OCI-M1 (cell line): Measurements from ENCODE around the gene ANGPTL8.

Experiments
- DNase-seq: peaks from one replicate; lab custom pipeline; 2025; lab: John Stamatoyannopoulos, UW

ANGPTL8 gene

DNA sequence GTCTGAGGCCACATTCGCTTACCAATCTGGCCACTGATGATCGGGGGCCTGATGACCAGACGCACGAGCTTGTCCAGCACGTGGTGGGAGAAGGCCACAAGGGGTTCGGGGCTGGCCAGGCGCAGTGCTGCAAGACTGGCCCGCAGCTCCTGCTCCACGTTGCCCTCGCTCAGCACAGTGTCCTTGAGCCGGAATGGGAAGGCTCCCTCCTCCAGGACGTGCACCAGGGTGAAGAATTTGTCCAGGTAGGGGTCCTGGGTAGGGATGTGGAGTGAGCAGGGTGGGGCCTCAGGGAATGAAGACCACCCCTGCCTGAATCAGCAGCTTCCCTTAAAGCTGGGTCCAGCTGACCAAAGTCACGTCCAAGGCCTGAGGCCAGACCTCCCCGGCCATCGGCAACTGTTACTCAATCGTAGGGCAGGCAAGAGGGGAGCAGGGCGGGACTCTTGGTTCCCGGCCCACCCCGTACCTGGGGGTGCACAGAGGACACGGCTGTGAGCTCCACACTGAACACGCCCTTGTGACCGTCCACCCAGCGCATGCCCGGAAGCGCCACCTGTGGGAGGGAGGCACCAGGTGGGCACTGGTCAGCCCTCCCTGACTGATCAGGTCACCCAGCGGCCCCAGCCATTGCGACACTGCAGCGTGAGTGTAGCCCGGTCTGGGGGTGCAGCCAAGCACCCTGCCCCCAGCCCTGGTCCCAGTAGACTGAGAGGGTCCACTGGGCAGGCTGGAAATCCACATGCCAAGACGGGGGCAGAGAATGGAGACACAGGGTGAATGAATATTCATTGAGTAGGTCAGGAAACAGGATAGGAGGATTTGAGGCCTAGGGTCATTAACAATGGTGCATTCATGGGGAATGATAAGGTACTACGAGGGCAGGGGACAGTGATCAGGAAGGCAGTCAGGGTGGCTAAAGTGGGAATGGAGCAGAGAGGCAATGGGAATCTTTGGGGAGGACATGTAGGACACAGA, 2.8 kb upstream of the ANGPTL8 start:
- DNase-seq: no peak

DNA sequence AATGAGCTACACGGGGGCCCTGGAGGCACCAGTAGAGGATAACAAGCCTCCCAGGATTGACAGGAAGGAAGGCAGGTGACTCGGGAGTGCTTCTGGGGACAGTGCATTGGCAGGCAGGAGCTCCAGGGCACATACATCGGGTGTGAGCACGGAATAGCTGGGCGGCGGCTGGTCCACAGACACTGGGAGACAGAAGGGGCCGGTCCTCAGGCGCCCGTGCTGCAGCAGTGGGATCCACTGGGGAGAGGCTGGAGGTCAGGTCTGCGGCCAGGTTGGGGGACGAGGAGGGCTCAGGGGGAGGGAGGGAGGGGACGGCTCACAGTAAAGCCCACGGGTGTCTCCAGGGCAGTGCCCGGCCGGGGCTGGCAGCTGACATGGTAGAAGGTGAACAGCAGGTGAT, 2.1 kb upstream of the ANGPTL8 start:
- no peak for DNase-seq

DNA sequence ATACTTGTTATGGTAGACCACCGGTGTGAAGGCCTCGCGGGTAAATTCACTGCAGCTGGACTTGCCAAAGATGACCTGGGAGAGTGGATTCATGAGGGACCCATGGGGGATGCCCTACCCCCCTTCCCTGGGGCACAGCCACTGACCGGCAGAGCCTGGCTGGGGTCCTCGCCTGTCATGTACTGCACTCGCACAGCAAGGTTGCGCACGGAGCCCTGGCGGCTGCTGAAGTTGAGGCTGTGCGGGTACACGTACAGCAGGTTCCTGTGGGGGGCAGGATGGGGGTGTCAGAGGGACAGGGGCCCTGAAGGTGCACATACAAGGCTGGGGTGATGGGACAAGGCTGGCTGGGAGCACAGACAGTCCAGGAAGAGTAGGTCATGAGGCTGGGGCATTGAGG, 1.4 kb upstream of the ANGPTL8 start:
- DNase-seq: no peak

GRCh38 chr19:11238781-11239376, 540 bp upstream of the ANGPTL8 start:
- no peak for DNase-seq

GRCh38 chr19:11240008-11240444, 607 bp downstream of the ANGPTL8 start:
- DNase-seq: no peak

- DNase-seq: no peak
Measured at GRCh38 chr19:11242025-11242424, 2.6 kb downstream of the ANGPTL8 start.

DNA sequence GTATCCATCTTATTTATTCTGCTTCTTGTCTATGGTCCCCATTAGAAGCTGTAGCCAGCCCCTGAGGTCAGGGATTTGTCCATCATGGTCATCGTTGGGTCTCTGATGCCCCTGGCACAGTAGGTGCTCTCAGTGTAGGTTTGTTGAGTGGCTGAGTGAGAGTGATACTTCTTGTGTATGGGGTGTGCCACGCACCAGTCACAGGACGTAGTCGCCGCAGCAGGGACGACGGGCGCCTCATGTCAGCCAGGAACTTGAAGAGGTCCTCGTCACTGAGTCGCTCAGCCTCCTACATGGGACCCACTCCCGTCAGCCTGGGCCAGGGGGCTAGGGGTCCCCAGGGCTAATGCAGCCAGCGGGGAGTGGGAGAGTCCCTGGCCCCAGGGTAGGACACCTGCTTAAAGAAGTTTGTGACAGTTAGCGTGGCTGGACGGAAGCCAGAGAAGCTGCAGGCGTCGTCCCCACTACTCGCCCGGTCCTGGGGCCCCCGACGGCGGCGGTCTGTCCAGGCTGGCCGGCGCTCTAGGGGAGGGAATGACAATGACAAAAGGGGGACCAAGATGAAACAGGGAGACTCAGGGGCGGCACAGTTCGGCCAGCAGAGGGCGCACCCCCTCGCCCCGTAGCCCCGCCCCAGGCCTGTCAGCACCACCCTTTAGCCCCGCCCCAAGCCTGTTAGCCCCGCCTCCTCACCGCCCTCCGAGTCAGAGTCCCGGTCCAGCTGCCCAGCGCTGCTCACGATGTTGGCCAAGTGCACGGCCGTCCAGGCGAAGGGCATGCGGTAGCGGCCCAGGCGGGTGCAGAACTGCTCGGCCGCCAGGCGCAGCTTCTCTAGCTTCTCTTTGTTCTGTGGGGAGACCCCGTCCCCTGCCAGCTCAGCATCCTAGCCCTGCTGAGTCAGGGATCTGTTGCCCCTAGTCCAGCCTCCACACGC, 3.7 kb downstream of the ANGPTL8 start:
- DNase-seq: peak; percentile 98

DNA sequence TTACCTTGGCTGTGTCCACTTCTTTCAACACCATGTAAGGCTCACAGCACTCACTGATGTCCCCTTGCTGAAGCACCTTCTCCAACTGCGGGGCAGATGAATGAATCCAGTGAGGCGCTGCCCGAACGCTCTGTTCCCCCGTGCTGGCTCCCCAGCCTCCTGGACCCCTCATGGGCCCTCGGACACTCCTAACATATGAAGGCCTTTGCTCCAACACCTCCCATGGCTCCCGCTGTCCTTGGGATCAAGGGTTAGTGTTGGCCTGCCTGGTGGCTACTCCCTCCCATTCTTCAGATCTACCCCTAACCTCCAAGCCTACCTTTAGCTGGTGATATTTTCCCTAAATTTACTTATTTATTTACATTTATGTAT, 4.4 kb downstream of the ANGPTL8 start:
- DNase-seq: no peak

DNA sequence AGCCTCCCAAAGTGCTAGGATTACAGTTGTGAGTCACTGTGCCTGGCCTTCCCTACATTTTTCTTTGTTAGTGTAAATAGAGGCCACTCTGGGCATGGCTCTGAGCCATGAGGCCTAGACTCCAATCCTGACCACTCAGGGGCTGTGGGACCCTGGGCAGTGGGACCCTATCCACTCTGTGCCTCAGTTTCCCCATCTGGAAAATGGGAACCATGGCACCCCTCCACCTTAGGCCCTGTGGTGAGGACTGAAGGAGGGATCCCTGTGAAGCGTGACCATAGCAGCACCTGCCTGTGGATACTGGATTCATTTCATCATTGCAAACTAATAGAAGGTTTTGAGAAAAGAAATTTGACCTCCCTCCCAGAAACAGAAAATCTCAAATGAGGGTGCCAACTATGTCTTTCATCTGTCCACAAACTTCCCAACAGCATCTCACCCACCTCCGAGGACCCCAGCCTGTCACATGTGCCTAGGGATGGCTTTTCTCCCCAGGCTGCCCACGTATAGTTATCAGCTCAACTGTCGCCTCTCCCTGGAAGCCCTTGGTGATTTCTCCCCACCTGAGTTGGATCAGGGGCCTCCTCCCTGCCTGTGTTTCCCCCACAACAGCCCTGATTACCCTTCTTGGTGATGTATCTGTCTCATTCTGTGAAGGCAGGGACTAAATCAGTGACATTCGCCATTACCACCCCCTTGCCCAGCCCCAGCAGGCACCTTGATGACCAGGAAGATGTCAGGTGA, 5.6 kb downstream of the ANGPTL8 start:
- DNase-seq: no peak

- no peak for DNase-seq
Measured at GRCh38 chr19:11246941-11247340, 7.5 kb downstream of the ANGPTL8 start.

DNA sequence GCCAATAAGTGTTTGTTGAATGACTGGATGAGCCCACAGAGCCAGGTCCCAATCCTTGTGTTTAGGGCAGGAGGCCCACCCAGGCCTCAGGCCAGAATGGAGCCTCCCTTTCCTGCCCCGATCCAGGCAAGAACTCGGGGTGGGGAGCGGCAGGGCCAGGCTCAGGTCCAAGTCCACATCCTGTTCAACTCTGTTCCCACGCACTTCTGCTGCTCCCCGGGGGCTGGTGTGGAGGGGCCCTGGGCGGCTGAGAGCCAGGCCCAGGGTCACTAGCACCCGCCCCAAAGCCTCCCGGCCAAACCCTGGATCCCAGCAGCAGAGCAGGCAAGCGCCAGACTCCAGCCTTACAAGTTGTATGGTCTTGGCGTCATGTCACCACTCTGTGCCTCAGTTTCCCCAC, 8.0 kb downstream of the ANGPTL8 start:
- no peak for DNase-seq

DNA sequence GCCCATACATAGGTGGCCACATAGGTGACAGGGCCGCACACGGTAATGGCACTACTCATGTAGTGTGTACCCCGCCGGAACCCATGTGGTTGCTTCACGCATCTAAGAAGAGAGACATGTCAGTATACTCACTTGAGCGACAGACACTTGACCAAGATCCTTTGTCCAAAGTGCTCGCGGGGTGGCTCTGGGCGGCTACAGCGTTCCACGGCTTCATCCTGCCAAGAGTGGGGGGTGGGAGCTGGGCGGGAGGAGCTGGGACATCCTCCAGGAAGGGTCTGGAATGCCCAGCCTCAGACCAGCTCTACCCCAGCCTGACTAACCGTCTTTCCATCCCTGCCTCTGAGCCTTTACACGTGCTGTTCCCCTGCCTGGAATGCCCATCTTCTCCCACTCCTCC, 8.5 kb downstream of the ANGPTL8 start:
- no peak for DNase-seq

GRCh38 chr19:11248852-11249251, 9.4 kb downstream of the ANGPTL8 start:
- DNase-seq: no peak

DNA sequence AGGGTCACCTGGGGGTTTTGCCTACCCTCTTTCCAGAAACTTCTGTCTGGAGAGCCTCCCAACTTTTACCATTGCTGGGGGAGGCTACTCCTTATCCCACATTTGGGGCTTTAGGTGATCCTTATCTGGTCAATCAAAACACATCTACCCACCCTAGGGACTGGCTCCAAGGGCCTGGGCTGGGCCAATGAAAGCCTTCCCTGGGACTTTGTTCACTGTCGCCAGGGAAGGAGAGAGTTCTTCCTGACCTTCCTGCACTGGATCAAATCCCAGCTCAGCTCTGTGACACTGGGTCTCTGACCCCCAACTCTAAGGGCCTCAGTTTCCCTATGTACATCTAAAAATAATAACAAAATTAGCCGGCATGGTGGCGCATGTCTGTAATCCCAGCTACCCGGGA, 11.8 kb downstream of the ANGPTL8 start:
- DNase-seq: no peak

DNA sequence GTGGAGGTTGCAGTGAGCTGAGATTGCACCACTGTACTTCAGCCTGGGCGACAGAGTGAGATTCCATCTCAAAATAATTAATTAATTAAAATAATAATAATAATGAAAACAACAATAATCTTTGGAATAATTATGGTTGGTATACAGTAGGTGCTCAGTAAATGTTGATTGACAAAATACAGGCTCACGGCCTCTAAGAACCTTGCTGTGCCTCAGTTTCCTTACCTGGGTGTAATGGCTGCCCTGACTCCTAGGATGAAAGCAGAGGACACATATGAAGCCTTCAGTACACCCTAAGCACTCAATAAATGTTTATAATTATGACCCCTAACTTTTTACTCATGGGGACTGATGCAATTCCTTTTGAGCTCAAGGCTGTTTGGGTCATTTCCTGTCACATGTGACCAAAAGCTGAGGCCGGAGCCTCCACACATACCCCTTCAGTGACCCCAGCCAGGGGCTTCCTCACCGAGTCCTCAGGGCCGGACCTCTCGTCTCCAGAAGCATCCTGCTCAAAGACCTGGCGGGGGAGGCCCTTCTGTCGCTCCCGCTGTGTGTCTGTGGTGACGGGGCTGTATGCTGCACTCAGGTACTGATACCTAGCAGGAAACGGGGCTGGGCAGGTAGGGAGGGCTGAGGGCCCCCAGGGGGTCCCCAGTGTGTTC, 12.4 kb downstream of the ANGPTL8 start:
- no peak for DNase-seq

DNA sequence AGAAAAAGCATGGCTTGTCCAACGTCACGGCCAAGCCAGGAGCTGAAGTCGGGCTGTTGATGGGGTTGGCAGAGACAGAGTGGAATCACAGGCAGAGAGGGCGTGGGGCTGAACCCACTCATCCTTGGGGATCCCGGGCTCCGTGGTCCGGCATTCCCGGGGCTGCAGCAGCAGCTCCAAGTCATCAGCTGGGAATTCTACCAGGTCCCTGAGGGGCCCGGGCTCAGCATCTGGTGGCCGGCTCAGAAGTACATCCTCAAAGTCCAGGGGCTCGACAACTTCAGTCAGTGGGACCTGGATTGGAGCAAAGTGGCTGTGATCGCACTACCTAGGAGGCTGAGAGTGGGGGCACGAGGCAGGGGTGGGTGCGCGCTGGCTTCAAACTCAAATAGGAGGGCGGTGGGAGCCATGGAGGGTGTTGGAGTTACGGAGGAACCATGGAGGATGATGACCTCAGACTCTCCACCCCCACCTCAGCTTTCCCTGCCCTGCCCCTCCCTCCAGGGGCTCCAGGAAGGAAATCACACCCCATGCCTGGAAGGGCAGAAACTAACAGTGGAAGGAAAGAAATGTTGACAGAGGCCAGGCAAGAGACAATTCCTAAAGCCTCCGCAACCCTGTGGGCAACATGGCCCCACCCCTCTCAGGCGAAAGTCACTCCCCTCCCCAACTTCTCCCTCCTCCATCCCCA, 13.4 kb downstream of the ANGPTL8 start:
- no peak for DNase-seq

DNA sequence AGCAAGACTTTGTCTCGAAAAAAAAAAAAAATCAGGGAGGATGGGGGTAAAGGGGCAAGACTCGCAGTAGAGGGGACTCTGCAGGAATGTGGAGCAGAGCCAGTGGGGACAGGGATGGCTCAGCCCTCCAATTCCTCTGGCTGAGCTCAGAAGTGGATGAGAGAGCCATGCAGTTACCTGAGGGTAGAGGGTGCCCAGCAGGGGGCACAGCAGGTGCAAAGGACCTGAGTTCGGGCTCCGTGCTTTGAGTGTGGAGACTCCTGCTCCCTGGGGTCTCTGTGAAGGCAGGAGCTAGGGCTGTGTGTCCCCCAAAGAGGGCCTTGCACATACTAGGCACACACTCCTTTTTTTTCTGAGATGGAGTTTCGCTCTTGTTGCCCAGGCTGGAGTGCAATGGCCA, 15.2 kb downstream of the ANGPTL8 start:
- DNase-seq: no peak

GRCh38 chr19:11256189-11256588, 16.8 kb downstream of the ANGPTL8 start:
- DNase-seq: peak; percentile 44

DNA sequence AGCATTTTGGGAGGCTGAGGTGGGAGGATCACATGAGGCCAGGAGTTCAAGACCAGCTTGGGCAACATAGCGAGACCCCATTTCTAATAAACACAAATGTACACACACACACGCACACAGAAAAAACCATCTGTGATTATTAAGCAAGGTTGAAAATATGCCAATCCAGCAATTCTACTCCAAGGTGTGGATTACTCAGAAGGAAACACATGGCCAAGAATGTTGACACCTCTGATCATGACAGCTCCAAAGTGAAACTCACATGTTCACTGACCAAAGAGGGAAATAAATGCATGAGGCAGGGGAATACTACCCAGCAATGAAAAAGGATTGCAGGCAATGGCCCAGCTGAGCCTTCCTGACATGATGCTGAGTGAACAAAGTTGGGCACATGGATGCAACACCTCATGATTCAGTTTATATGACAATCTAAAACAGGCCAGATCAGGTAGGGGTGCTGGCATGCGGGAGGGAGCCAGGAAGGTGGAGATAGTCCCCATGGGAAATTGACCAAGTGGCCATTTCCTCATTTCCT, 18.5 kb downstream of the ANGPTL8 start:
- DNase-seq: no peak

DNA sequence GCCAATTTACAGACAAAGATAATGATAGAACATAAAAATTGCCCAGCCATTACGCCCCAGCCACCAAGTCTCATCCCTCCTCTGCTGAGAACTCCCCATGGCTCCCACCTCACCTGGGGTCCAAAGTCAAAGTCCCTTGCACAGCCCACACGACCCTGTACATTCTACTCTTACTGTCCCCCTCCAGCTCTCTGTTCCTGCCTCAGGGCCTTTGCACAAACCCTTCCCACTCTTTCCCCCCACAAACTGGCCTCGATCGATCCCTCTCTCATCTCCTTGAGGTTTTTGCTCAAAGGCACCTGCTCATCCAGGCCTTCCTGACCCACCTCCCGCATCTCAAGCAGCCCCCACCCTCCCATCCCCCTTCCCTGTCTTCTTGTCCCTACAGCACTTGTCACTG, 21.6 kb downstream of the ANGPTL8 start:
- no peak for DNase-seq
